IMR-90 (cell line): Measurements from ENCODE around the gene LRRC4. TPM values are rescaled to one million over a fixed set of nuclear protein-coding genes. Genes with fewer than 3 reads are reported as not detected.

Source experiments
- ATAC-seq: fragments of 200-7000 bp; cut with Tn5 transposase; 2 replicates; pipeline ENCODE4 v1.9.1; 2020; ENCODE audit warnings: low read depth, mild to moderate bottlenecking, moderate library complexity
- BruUV-seq: library from RNA; stranded (reverse); fragments of 400-500 nt; replicated peaks from 2 replicates; lab custom pipeline; 2021; lab: Mats Ljungman, UMichigan
- CTCF ChIA-PET: fragments of 300-600 bp; formaldehyde crosslinking; extraction: SDS; loops from one replicate; lab custom pipeline; 2021; ENCODE audit warnings: antibody characterized with exemption; lab: Yijun Ruan, JAX
- POLR2A ChIA-PET: fragments of 300-600 bp; sonication (Branson Sonifier 250); formaldehyde crosslinking; loops from one replicate; lab custom pipeline; 2022; ENCODE audit warnings: antibody characterized with exemption; ENCODE audit not compliant: unreplicated experiment; lab: Charles Lee
- DNase-seq: peaks from one replicate; pipeline ENCODE4 v3.0.0; 2013
- H2AFZ ChIP-seq: replicated peaks from 2 replicates; pipeline ENCODE3; 2013; ENCODE audit warnings: low read length, mild to moderate bottlenecking; ENCODE audit not compliant: poor library complexity
- H2AK5ac ChIP-seq: 2 replicates; pipeline ENCODE4 v1.6.1; 2013; ENCODE audit warnings: low read depth, low read length, inconsistent platforms
- H2AK9ac ChIP-seq: replicated peaks from 2 replicates; pipeline ENCODE3; 2013; ENCODE audit warnings: mild to moderate bottlenecking, low read depth, low read length, moderate library complexity; ENCODE audit not compliant: poor library complexity
- H2BK120ac ChIP-seq: 2 replicates; pipeline ENCODE4 v1.6.1; 2013; ENCODE audit warnings: low read depth, low read length, inconsistent platforms
- H2BK15ac ChIP-seq: 3 replicates; pipeline ENCODE4 v1.6.1; 2013; ENCODE audit warnings: low read depth, low read length, inconsistent platforms
- H2BK20ac ChIP-seq: 2 replicates; pipeline ENCODE4 v1.6.1; 2013; ENCODE audit warnings: low read depth, mild to moderate bottlenecking, inconsistent platforms, low read length, moderate library complexity
- H2BK5ac ChIP-seq: 2 replicates; pipeline ENCODE4 v1.6.1; 2013; ENCODE audit warnings: mild to moderate bottlenecking, low read depth, low read length, inconsistent platforms; ENCODE audit not compliant: poor library complexity, severe bottlenecking
- H3K14ac ChIP-seq: replicated peaks from 2 replicates; pipeline ENCODE4 v1.6.1; 2013; ENCODE audit warnings: low read depth, low read length, inconsistent platforms
- H3K18ac ChIP-seq: 2 replicates; pipeline ENCODE4 v1.6.1; 2013; ENCODE audit warnings: low read depth, low read length, control low read depth
- H3K23ac ChIP-seq: 2 replicates; pipeline ENCODE4 v1.6.1; 2013; ENCODE audit warnings: low read depth, low read length, inconsistent platforms
- H3K27ac ChIP-seq: 2 replicates; pipeline ENCODE4 v1.5.1; 2013; ENCODE audit warnings: mild to moderate bottlenecking, control low read depth, low read length; ENCODE audit not compliant: insufficient read depth
- H3K27me3 ChIP-seq: 2 replicates; pipeline ENCODE4 v1.6.1; 2013; ENCODE audit warnings: low read length; ENCODE audit not compliant: control insufficient read depth, insufficient read depth
- H3K36me3 ChIP-seq: 2 replicates; pipeline ENCODE4 v1.6.1; 2013; ENCODE audit warnings: low read length, mixed read lengths; ENCODE audit not compliant: control insufficient read depth, insufficient read depth
- H3K4ac ChIP-seq: 2 replicates; pipeline ENCODE4 v1.6.1; 2013; ENCODE audit warnings: low read depth, low read length, inconsistent platforms
- H3K4me1 ChIP-seq: 2 replicates; pipeline ENCODE4 v1.6.1; 2013; ENCODE audit warnings: low read length, mixed read lengths; ENCODE audit not compliant: control insufficient read depth, insufficient read depth
- H3K4me2 ChIP-seq: 2 replicates; pipeline ENCODE4 v1.6.1; 2013; ENCODE audit warnings: low read depth, mild to moderate bottlenecking, control low read depth, low read length, moderate library complexity
- H3K4me3 ChIP-seq: 2 replicates; pipeline ENCODE4 v1.5.1; 2013; ENCODE audit warnings: low read depth, mild to moderate bottlenecking, control low read depth, low read length, moderate library complexity; ENCODE audit not compliant: insufficient read depth
- H3K56ac ChIP-seq: 2 replicates; pipeline ENCODE4 v1.6.1; 2013; ENCODE audit warnings: low read length, inconsistent platforms; ENCODE audit not compliant: insufficient read depth; ENCODE audit errors: extremely low read depth
- H3K79me1 ChIP-seq, 2 experiments: 2 replicates each; pipeline ENCODE4 v1.6.1; 2013; ENCODE audit warnings: low read length in 2 of 2, inconsistent platforms in 1 of 2, low read depth in 1 of 2
- H3K9ac ChIP-seq: 2 replicates; pipeline ENCODE4 v1.6.1; 2013; ENCODE audit warnings: low read depth, low read length, control low read depth
- H3K9me1 ChIP-seq: 2 replicates; pipeline ENCODE4 v1.6.1; 2013; ENCODE audit warnings: low read length, inconsistent platforms; ENCODE audit not compliant: insufficient read depth
- H3K9me3 ChIP-seq: 2 replicates; pipeline ENCODE4 v1.6.1; 2013; ENCODE audit warnings: low read length; ENCODE audit not compliant: control insufficient read depth, insufficient read depth
- H4K20me1 ChIP-seq: 2 replicates; pipeline ENCODE4 v1.6.1; 2013; ENCODE audit warnings: low read length, inconsistent platforms; ENCODE audit not compliant: insufficient read depth
- H4K5ac ChIP-seq: 2 replicates; pipeline ENCODE4 v1.6.1; 2013; ENCODE audit warnings: mild to moderate bottlenecking, low read depth, low read length, control low read depth
- H4K8ac ChIP-seq, 2 experiments: 2 replicates each; pipeline ENCODE4 v1.6.1; 2013; ENCODE audit warnings: low read depth in 2 of 2, low read length in 2 of 2, control low read depth in 1 of 2, inconsistent platforms in 1 of 2
- H4K91ac ChIP-seq: 2 replicates; pipeline ENCODE4 v1.6.1; 2013; ENCODE audit warnings: low read depth, low read length, inconsistent platforms; ENCODE audit not compliant: insufficient read depth
- BHLHE40 ChIP-seq: fragments of 150-350 bp; IDR thresholded peaks from 2 replicates; pipeline ENCODE4 v1.6.1; 2016; ENCODE audit warnings: mild to moderate bottlenecking, low read depth, low read length
- CEBPB ChIP-seq: IDR thresholded peaks from 2 replicates; pipeline ENCODE4 v1.6.1; 2012; ENCODE audit warnings: low read depth, low read length, improper control_type of control experiment
- CHD1 ChIP-seq: IDR thresholded peaks from 2 replicates; pipeline ENCODE4 v1.6.1; 2012; ENCODE audit warnings: low read depth, low read length, improper control_type of control experiment
- CTCF ChIP-seq: conservative IDR thresholded peaks from 2 replicates; pipeline ENCODE4 v1.5.1; 2012; ENCODE audit warnings: mild to moderate bottlenecking, low read depth, low read length, improper control_type of control experiment
- ELK1 ChIP-seq: fragments of 150-350 bp; IDR thresholded peaks from 2 replicates; pipeline ENCODE4 v1.6.1; 2016; ENCODE audit warnings: low read depth, mild to moderate bottlenecking, low read length, moderate library complexity, borderline replicate concordance
- FOS ChIP-seq: fragments of 150-350 bp; IDR thresholded peaks from 2 replicates; pipeline ENCODE4 v1.6.1; 2016; ENCODE audit warnings: low read depth, low read length
- MAFK ChIP-seq: IDR thresholded peaks from 2 replicates; pipeline ENCODE4 v1.6.1; 2012; ENCODE audit warnings: low read depth, low read length, improper control_type of control experiment
- MAZ ChIP-seq: IDR thresholded peaks from 2 replicates; pipeline ENCODE4 v1.6.1; 2012; ENCODE audit warnings: low read depth, mild to moderate bottlenecking, low read length, improper control_type of control experiment, moderate library complexity, borderline replicate concordance
- MXI1 ChIP-seq: IDR thresholded peaks from 2 replicates; pipeline ENCODE4 v1.6.1; 2012; ENCODE audit warnings: low read depth, mild to moderate bottlenecking, low read length, moderate library complexity, borderline replicate concordance
- NFE2L2 ChIP-seq: fragments of 150-350 bp; IDR thresholded peaks from 2 replicates; pipeline ENCODE4 v1.6.1; 2016; ENCODE audit warnings: low read depth, mild to moderate bottlenecking, low read length
- POLR2A ChIP-seq: IDR thresholded peaks from 2 replicates; pipeline ENCODE4 v1.6.1; 2012; ENCODE audit warnings: mild to moderate bottlenecking, low read depth, low read length
- RAD21 ChIP-seq: IDR thresholded peaks from 2 replicates; pipeline ENCODE4 v1.6.1; 2012; ENCODE audit warnings: low read length, improper control_type of control experiment
- RCOR1 ChIP-seq: IDR thresholded peaks from 2 replicates; pipeline ENCODE4 v1.6.1; 2012; ENCODE audit warnings: mild to moderate bottlenecking, low read length, improper control_type of control experiment; ENCODE audit not compliant: insufficient replicate concordance
- RFX5 ChIP-seq: IDR thresholded peaks from 2 replicates; pipeline ENCODE4 v1.8.0; 2012; ENCODE audit warnings: low read depth, mild to moderate bottlenecking, low read length, moderate library complexity
- SMC3 ChIP-seq: fragments of 150-350 bp; IDR thresholded peaks from 2 replicates; pipeline ENCODE4 v1.6.1; 2016; ENCODE audit warnings: low read depth, mild to moderate bottlenecking, antibody characterized with exemption, low read length, moderate library complexity
- USF2 ChIP-seq: fragments of 150-350 bp; IDR thresholded peaks from 2 replicates; pipeline ENCODE4 v1.6.1; 2017; ENCODE audit warnings: mild to moderate bottlenecking, antibody characterized with exemption, low read length, low read depth
- WGBS, 2 experiments: methylation state at CpG; one replicate each; pipeline versions ENCODE4 v1.1.5 to v1.1.7; 2013; ENCODE audit warnings: missing lambda C conversion rate in 2 of 2; ENCODE audit not compliant: insufficient read length in 1 of 2; ENCODE audit errors: extremely low coverage in 2 of 2; 5-methylcytosine and 5-hydroxymethylcytosine counted together
- dilution Hi-C: fragments of 300-500 bp; cut with HindIII; formaldehyde crosslinking; loops from one replicate; pipeline ENCODE4 v1.14.3; 2018; ENCODE audit warnings: low sequenced_read_pairs; ENCODE audit not compliant: unreplicated experiment
- in situ Hi-C: fragments of 300-500 bp; cut with MboI; formaldehyde crosslinking; loops from 3 replicates; pipeline ENCODE4 v1.14.3; 2019; ENCODE audit warnings: low sequenced_read_pairs, inconsistent platforms, mixed read lengths
- intact Hi-C: fragments of 100-400 bp; cut with micrococcal nuclease; formaldehyde crosslinking; loops from 2 replicates; pipeline ENCODE4 v1.10.0; 2022
- polyA plus RNA-seq, 3 experiments: library from polyadenylated mRNA; depleted of rRNA; stranded (reverse); fragments of >200 nt; gene quantifications; 2 replicates each; pipeline ENCODE4 v1.2.3, GENCODE V29; 2012; ENCODE audit warnings: low replicate concordance in 1 of 3
- total RNA-seq: library from RNA; depleted of rRNA; stranded (reverse); fragments of >200 nt; gene quantifications from 2 replicates; pipeline ENCODE4 v1.2.3, GENCODE V29; 2012

Gene LRRC4
- total and polyA plus RNA-seq, 2 of the 4 experiments (the other 2 are of a cell fraction): 0.54 to 0.55 TPM

GRCh38 chr7:128065872-128066271 lies 34.6 kb upstream of the LRRC4 start:
- Histone ChIP-seq H3K23ac (no peak overlapping the region), H2AK9ac (no peak overlapping the region), H2BK20ac (no peak overlapping the region), H4K5ac (no peak overlapping the region), H3K56ac (no peak overlapping the region), H3K18ac (no peak overlapping the region), H3K4ac (no peak overlapping the region), H2AK5ac (no peak overlapping the region), H3K4me2 (no peak overlapping the region), H3K9me1 (peaks cover 45% of the 10 kb centered on the region), H3K9me3 (no peaks in the 10 kb centered on the region), H2BK120ac (no peak overlapping the region), H2BK5ac (no peak overlapping the region), H2BK15ac (no peak overlapping the region), H3K79me1 (peaks cover 29 to 78% of the 10 kb centered on the region in 2 experiments), H4K8ac (no peak overlapping the region), H3K36me3 (peaks cover 2% of the 10 kb centered on the region; the same call in 1 of the 2 replicates), H3K14ac (no peak overlapping the region), H3K4me3 (no peak overlapping the region), H4K91ac (no peak overlapping the region), H3K4me1 (peaks cover 13% of the 10 kb centered on the region), H3K27ac (no peak overlapping the region), H3K9ac (no peak overlapping the region), H3K27me3 (no peaks in the 10 kb centered on the region), H2AFZ (no peak overlapping the region), H4K20me1 (peaks cover 40% of the 10 kb centered on the region)
- ChIA-PET CTCF (no interaction called here), POLR2A (no interaction called here)
- WGBS, 2 experiments: no CpG with 5 or more reads among the region's 7 CpGs
- no TSS peak for BruUV-seq
- dilution Hi-C loops: no loop called here
- ATAC-seq (no peak), DNase-seq (no peak)
- intact Hi-C loops: no loop called here
- TF ChIP-seq MAZ (no peak), CTCF (no peak), USF2 (no peak), ELK1 (no peak), RCOR1 (no peak), FOS (no peak), CHD1 (no peak), CEBPB (no peak), MXI1 (no peak), NFE2L2 (no peak), SMC3 (no peak), BHLHE40 (no peak), POLR2A (no peak), MAFK (no peak), RFX5 (no peak), RAD21 (no peak)
- in situ Hi-C loops: loop anchor here (25.0 kb wide), 1 partner anchor 354 kb away; no protein-coding TSS in a partner anchor
